ENCODE data around the gene GLS.

GLS gene

DNA sequence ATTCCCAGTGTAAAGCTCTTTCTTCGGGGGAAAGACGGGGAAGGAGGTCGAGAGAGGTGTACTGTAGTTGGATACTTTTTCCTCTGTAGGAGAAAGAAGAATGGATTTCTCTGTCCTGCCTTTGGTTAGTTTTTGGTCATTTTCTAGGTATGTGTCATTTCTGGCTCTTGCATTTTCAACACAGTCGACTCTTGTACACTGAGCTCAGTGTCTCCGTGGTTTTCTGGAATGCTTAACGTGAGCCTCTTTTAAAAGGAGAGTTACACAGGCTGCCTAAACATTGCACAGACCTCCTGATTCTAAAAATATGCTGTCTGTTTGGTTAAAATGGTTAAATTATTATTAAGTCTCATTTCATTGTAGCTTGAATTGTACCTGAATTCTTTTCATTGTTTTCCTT lies 21.8 kb upstream of the GLS start:
- POLR2A ChIA-PET: interaction anchor here (0.6 to 1.0 kb wide), 3 partner anchors 8 to 1232 kb away, joined by 3 to 4 read pairs (median 3); no protein-coding TSS in a partner anchor
- H3K4me3 ChIP-seq (ENCODE audit: low read depth, low read length): no peak overlapping the region
- 0 out of 2 replicates have a peak, but pooled peaks cover 3% of the 10 kb centered on the region for H3K4me1 ChIP-seq (ENCODE audit: control insufficient read depth, insufficient read depth, low read length)
- H3K27ac ChIP-seq (ENCODE audit: extremely low read depth, low read depth, low read length): no peak overlapping the region
- CTCF ChIA-PET: interaction anchor here (0.6 to 3.5 kb wide), 3 partner anchors 8 to 194 kb away, joined by 3 to 21 read pairs (median 4); no protein-coding TSS in a partner anchor
- H3K36me3 ChIP-seq (ENCODE audit: control insufficient read depth in 2 of 2, insufficient read depth in 1 of 2, low read length in 2 of 2): no peaks in the 10 kb centered on the region
- no peaks in the 10 kb centered on the region for H3K9me3 ChIP-seq (ENCODE audit: control insufficient read depth, insufficient read depth, low read depth, low read length)
- TF ChIP-seq, protein P1, sequence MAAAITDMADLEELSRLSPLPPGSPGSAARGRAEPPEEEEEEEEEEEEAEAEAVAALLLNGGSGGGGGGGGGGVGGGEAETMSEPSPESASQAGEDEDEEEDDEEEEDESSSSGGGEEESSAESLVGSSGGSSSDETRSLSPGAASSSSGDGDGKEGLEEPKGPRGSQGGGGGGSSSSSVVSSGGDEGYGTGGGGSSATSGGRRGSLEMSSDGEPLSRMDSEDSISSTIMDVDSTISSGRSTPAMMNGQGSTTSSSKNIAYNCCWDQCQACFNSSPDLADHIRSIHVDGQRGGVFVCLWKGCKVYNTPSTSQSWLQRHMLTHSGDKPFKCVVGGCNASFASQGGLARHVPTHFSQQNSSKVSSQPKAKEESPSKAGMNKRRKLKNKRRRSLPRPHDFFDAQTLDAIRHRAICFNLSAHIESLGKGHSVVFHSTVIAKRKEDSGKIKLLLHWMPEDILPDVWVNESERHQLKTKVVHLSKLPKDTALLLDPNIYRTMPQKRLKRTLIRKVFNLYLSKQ (tag by site-specific recombination; IDR thresholded peaks at IDR 0.05; ENCODE audit: borderline replicate concordance): no peak
- no peak for TF ChIP-seq ZFP69B (tag by site-specific recombination; IDR thresholded peaks at IDR 0.05)
- TF ChIP-seq ZNF24 (tag by site-specific recombination; IDR thresholded peaks at IDR 0.05): no peak
- TF ChIP-seq ZBTB17 (tag by site-specific recombination; IDR thresholded peaks at IDR 0.05): no peak
- no peak for TF ChIP-seq ZNF658 (tag by site-specific recombination; IDR thresholded peaks at IDR 0.05)
- no peak for TF ChIP-seq ZSCAN30 (tag by site-specific recombination; IDR thresholded peaks at IDR 0.05)
- no peak for TF ChIP-seq ZNF560 (tag by site-specific recombination; IDR thresholded peaks at IDR 0.05; ENCODE audit: borderline replicate concordance)
- TF ChIP-seq ZNF701 (tag by site-specific recombination; IDR thresholded peaks at IDR 0.05): no peak
- no peak for TF ChIP-seq ZNF707 (tag by site-specific recombination; IDR thresholded peaks at IDR 0.05)
- no peak for TF ChIP-seq ZNF426 (tag by site-specific recombination; IDR thresholded peaks at IDR 0.05)
- TF ChIP-seq ZSCAN16 (tag by site-specific recombination; IDR thresholded peaks at IDR 0.05): no peak
- TF ChIP-seq GFI1B (tag by site-specific recombination; IDR thresholded peaks at IDR 0.05): no peak
- no peak for TF ChIP-seq BCL11A (tag by site-specific recombination; IDR thresholded peaks at IDR 0.05; ENCODE audit: low read depth)
- TF ChIP-seq ZNF132 (tag by site-specific recombination; IDR thresholded peaks at IDR 0.05; ENCODE audit: borderline replicate concordance): no peak
- TF ChIP-seq ZNF610 (tag by site-specific recombination; IDR thresholded peaks at IDR 0.05; ENCODE audit: borderline replicate concordance): no peak
- TF ChIP-seq ZNF112 (tag by site-specific recombination; IDR thresholded peaks at IDR 0.05): no peak
- TF ChIP-seq, protein P2, sequence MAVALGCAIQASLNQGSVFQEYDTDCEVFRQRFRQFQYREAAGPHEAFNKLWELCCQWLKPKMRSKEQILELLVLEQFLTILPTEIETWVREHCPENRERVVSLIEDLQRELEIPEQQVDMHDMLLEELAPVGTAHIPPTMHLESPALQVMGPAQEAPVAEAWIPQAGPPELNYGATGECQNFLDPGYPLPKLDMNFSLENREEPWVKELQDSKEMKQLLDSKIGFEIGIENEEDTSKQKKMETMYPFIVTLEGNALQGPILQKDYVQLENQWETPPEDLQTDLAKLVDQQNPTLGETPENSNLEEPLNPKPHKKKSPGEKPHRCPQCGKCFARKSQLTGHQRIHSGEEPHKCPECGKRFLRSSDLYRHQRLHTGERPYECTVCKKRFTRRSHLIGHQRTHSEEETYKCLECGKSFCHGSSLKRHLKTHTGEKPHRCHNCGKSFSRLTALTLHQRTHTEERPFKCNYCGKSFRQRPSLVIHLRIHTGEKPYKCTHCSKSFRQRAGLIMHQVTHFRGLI (tag by site-specific recombination; IDR thresholded peaks at IDR 0.05): no peak
- TF ChIP-seq, protein P3, sequence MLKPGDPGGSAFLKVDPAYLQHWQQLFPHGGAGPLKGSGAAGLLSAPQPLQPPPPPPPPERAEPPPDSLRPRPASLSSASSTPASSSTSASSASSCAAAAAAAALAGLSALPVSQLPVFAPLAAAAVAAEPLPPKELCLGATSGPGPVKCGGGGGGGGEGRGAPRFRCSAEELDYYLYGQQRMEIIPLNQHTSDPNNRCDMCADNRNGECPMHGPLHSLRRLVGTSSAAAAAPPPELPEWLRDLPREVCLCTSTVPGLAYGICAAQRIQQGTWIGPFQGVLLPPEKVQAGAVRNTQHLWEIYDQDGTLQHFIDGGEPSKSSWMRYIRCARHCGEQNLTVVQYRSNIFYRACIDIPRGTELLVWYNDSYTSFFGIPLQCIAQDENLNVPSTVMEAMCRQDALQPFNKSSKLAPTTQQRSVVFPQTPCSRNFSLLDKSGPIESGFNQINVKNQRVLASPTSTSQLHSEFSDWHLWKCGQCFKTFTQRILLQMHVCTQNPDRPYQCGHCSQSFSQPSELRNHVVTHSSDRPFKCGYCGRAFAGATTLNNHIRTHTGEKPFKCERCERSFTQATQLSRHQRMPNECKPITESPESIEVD (tag by site-specific recombination; IDR thresholded peaks at IDR 0.05): no peak

DNA sequence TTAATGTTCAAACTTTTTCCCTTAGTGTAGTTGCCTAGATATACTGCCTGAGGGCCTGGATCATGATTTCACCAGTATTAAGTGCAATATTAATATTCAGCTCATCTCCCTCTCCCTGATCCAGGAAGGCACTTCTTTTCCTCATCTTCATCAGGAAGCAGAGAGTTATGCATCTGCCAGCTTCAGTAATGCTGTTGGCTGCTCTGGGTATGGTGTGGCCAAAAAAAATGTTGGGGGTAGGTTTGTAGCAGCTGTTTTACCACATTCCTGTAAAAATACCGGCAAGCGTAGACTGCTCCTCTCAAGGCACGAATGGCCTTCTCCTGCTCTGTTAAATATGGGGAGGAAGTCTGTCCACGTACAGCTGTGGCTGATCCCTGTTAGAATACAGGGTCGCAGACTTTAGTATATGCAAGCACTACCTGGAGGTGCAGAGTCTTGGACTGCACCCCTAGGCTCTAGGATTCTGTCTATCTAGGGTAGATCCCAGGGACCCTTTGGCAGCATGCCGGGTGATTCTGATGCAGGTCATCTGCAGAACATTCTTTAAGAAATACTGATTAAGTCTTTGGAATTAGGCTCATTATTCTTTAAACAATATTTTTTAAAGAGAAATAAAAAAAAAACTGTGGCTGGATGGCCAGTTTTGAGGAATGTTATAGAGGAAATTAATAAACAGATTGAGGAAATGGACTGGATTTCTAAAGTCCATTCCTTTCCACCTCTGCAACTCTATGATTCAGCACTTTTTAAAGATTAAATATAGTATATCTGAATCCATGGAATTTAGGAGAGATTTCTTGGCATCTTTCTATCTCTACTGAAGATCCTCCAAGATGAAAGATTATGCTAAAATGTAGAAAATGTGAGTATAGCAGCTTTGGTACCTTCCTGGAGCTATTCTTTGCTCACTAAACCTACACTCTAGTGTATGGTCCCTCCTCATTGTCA lies 21.0 kb upstream of the GLS start:
- Histone ChIP-seq H3K9me3 (ENCODE audit: control insufficient read depth, insufficient read depth, low read depth, low read length) (no peaks in the 10 kb centered on the region), H3K4me3 (ENCODE audit: low read depth, low read length) (no peak overlapping the region), H3K27ac (ENCODE audit: extremely low read depth, low read depth, low read length) (no peak overlapping the region), H3K36me3 (ENCODE audit: control insufficient read depth in 2 of 2, insufficient read depth in 1 of 2, low read length in 2 of 2) (no peaks in the 10 kb centered on the region), H3K4me1 (ENCODE audit: control insufficient read depth, insufficient read depth, low read length) (peaks cover 6% of the 10 kb centered on the region; the same call in 1 of the 2 replicates)
- POLR2A ChIA-PET: interaction anchor here (1.0 kb wide), 2 partner anchors 9 to 22 kb away, joined by 3 read pairs; no protein-coding TSS in a partner anchor
- CTCF ChIA-PET: interaction anchor here (0.6 to 3.5 kb wide), 4 partner anchors 9 to 297 kb away, joined by 3 to 21 read pairs (median 4); no protein-coding TSS in a partner anchor
- TF ChIP-seq ZNF621 (tag by site-specific recombination; IDR thresholded peaks at IDR 0.05): no peak
- no peak for TF ChIP-seq ZNF776 (tag by site-specific recombination; IDR thresholded peaks at IDR 0.05; ENCODE audit: borderline replicate concordance)
- TF ChIP-seq ZNF211 (tag by site-specific recombination; IDR thresholded peaks at IDR 0.05; ENCODE audit: low read depth): no peak
- no peak for TF ChIP-seq KLF16 (tag by site-specific recombination; IDR thresholded peaks at IDR 0.05)
- no peak for TF ChIP-seq ZNF677 (tag by site-specific recombination; IDR thresholded peaks at IDR 0.05)
- no peak for TF ChIP-seq ZNF521 (tag by site-specific recombination; IDR thresholded peaks at IDR 0.05)
- no peak for TF ChIP-seq ZNF416 (tag by site-specific recombination; IDR thresholded peaks at IDR 0.05)
- TF ChIP-seq, protein P4, sequence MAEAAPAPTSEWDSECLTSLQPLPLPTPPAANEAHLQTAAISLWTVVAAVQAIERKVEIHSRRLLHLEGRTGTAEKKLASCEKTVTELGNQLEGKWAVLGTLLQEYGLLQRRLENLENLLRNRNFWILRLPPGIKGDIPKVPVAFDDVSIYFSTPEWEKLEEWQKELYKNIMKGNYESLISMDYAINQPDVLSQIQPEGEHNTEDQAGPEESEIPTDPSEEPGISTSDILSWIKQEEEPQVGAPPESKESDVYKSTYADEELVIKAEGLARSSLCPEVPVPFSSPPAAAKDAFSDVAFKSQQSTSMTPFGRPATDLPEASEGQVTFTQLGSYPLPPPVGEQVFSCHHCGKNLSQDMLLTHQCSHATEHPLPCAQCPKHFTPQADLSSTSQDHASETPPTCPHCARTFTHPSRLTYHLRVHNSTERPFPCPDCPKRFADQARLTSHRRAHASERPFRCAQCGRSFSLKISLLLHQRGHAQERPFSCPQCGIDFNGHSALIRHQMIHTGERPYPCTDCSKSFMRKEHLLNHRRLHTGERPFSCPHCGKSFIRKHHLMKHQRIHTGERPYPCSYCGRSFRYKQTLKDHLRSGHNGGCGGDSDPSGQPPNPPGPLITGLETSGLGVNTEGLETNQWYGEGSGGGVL (tag by site-specific recombination; IDR thresholded peaks at IDR 0.05): no peak
- TF ChIP-seq, protein P5, sequence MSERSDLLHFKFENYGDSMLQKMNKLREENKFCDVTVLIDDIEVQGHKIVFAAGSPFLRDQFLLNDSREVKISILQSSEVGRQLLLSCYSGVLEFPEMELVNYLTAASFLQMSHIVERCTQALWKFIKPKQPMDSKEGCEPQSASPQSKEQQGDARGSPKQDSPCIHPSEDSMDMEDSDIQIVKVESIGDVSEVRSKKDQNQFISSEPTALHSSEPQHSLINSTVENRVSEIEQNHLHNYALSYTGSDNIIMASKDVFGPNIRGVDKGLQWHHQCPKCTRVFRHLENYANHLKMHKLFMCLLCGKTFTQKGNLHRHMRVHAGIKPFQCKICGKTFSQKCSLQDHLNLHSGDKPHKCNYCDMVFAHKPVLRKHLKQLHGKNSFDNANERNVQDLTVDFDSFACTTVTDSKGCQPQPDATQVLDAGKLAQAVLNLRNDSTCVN (tag by site-specific recombination; optimal IDR thresholded peaks at IDR 0.05): no peak

Data from HEK293 (cell line).